ENCODE measurements around the gene ZNRF3. TPM values are rescaled to one million over a fixed set of nuclear protein-coding genes. Genes with fewer than 3 reads are reported as not detected.

ZNRF3 gene
- polyA plus RNA-seq, 1 donor (not counting 4 experiments of a cell fraction or from before 2014, with no cell fraction given) = 2.6 TPM

DNA sequence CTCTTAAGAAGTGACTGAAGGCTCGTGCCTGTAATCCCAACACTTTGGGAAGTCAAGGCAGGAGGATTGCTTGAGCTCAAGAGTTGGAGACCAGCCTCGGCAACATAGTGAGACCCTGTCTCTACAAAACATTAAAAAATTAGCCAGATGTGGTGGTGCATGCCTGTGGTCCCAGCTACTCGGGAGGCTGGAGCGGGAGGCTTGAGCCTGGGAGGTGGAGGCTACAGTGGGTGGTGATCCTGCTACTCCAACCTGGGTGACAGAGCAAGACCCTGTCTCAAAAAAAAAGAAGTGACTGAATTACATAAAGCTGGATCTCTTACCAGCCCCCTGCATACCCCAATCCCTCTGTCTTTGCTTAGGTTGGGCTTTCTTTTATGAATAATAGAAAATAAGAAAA lies 120.2 kb downstream of the ZNRF3 start:
- Histone ChIP-seq H3K9me3 (ENCODE audit: control insufficient read depth, low read depth, low read length) (no peaks in the 10 kb centered on the region), H3K27ac (ENCODE audit: control insufficient read depth, insufficient read depth, low read length) (no peak overlapping the region), H3K9ac (ENCODE audit: control insufficient read depth, extremely low read depth, insufficient read depth, low read length) (no peak overlapping the region), H3K79me2 (ENCODE audit: control insufficient read depth, insufficient read depth, low read length) (no peaks in the 10 kb centered on the region), H3K27me3 (ENCODE audit: control insufficient read depth, extremely low read depth, insufficient read depth, low read length) (no peaks in the 10 kb centered on the region), H3K4me2 (ENCODE audit: control insufficient read depth, extremely low read depth, insufficient read depth, low read depth, low read length) (no peak overlapping the region), H4K20me1 (ENCODE audit: control insufficient read depth, extremely low read depth, insufficient read depth, low read length) (no peaks in the 10 kb centered on the region), H3K4me3 (ENCODE audit: control insufficient read depth in 2 of 3, extremely low read depth in 1 of 3, insufficient read depth in 2 of 3, low read depth in 1 of 3, low read length in 3 of 3) (no peak overlapping the region), H3K9me1 (ENCODE audit: control insufficient read depth, extremely low read depth, insufficient read depth, low read length) (no peaks in the 10 kb centered on the region), H3K36me3 (ENCODE audit: control insufficient read depth in 2 of 2, extremely low read depth in 1 of 2, insufficient read depth in 2 of 2, low read length in 2 of 2) (no peaks in the 10 kb centered on the region), H2AFZ (ENCODE audit: control insufficient read depth, low read length) (no peak overlapping the region), H3K4me1 (ENCODE audit: control insufficient read depth, extremely low read depth, insufficient read depth, low read length) (peaks cover 12% of the 10 kb centered on the region)
- TF ChIP-seq EZH2 (IDR thresholded peaks at IDR 0.05; ENCODE audit: low read length) (no peak), CTCF (optimal IDR thresholded peaks at IDR 0.05 in 1 of 3, IDR thresholded peaks at IDR 0.05 in 1 of 3, conservative IDR thresholded peaks at IDR 0.05 in 1 of 3; ENCODE audit: extremely low read depth in 1 of 3, insufficient read depth in 2 of 3, low read length in 3 of 3) (no peak)
- dilution Hi-C loops (cut with MboI; ENCODE audit: extremely low pct_ligation_motif_present, low sequenced_read_pairs) = loop anchor here (10.0 kb wide), 1 partner anchor 169 kb away; no protein-coding TSS in a partner anchor
- DNase-seq (ENCODE audit: low read depth, low spot score) (no peak), FAIRE-seq (no peak)

- no peak for DNase-seq (ENCODE audit: low read depth, low spot score)
Observed at GRCh38 chr22:29003975-29004646, 120.7 kb downstream of the ZNRF3 start.

More at GRCh38 chr22:29003975-29004646, 120.7 kb downstream of the ZNRF3 start:
- H3K4me3 ChIP-seq (ENCODE audit: control insufficient read depth in 2 of 3, extremely low read depth in 1 of 3, insufficient read depth in 2 of 3, low read depth in 1 of 3, low read length in 3 of 3) = no peak overlapping the region
- no peaks in the 10 kb centered on the region for H3K36me3 ChIP-seq (ENCODE audit: control insufficient read depth in 2 of 2, extremely low read depth in 1 of 2, insufficient read depth in 2 of 2, low read length in 2 of 2)
- H3K79me2 ChIP-seq (ENCODE audit: control insufficient read depth, insufficient read depth, low read length) = no peaks in the 10 kb centered on the region
- no peaks in the 10 kb centered on the region for H4K20me1 ChIP-seq (ENCODE audit: control insufficient read depth, extremely low read depth, insufficient read depth, low read length)
- peak; percentile 52 for FAIRE-seq
- H3K27ac ChIP-seq (ENCODE audit: control insufficient read depth, insufficient read depth, low read length) = no peak overlapping the region
- no peak overlapping the region for H3K9ac ChIP-seq (ENCODE audit: control insufficient read depth, extremely low read depth, insufficient read depth, low read length)
- TF ChIP-seq EZH2 (IDR thresholded peaks at IDR 0.05; ENCODE audit: low read length) = no peak
- no peak for TF ChIP-seq CTCF (optimal IDR thresholded peaks at IDR 0.05 in 1 of 3, IDR thresholded peaks at IDR 0.05 in 1 of 3, conservative IDR thresholded peaks at IDR 0.05 in 1 of 3; ENCODE audit: extremely low read depth in 1 of 3, insufficient read depth in 2 of 3, low read length in 3 of 3)
- H2AFZ ChIP-seq (ENCODE audit: control insufficient read depth, low read length) = no peak overlapping the region
- H3K27me3 ChIP-seq (ENCODE audit: control insufficient read depth, extremely low read depth, insufficient read depth, low read length) = no peaks in the 10 kb centered on the region
- H3K4me1 ChIP-seq (ENCODE audit: control insufficient read depth, extremely low read depth, insufficient read depth, low read length) = peaks cover 12% of the 10 kb centered on the region
- H3K4me2 ChIP-seq (ENCODE audit: control insufficient read depth, extremely low read depth, insufficient read depth, low read depth, low read length) = no peak overlapping the region
- dilution Hi-C loops (cut with MboI; ENCODE audit: extremely low pct_ligation_motif_present, low sequenced_read_pairs) = loop anchor here (10.0 kb wide), 1 partner anchor 169 kb away; no protein-coding TSS in a partner anchor
- no peaks in the 10 kb centered on the region for H3K9me1 ChIP-seq (ENCODE audit: control insufficient read depth, extremely low read depth, insufficient read depth, low read length)
- H3K9me3 ChIP-seq (ENCODE audit: control insufficient read depth, low read depth, low read length) = no peaks in the 10 kb centered on the region
